Measurements from ENCODE around the gene DNAJC25.

DNAJC25 gene

GRCh38 chr9:111679199-111679598, 48.1 kb downstream of the DNAJC25 start:
- Histone ChIP-seq H3K4me3 (ENCODE audit: control insufficient read depth in 1 of 7, extremely low read depth in 1 of 7, insufficient read depth in 4 of 7, low read depth in 2 of 7, low read length in 6 of 7) (no peak overlapping the region), H3K9me3 (ENCODE audit: control extremely low read depth in 1 of 5, control insufficient read depth in 4 of 5, insufficient read depth in 2 of 5, low read depth in 1 of 5, low read length in 4 of 5) (no peaks in the 10 kb centered on the region), H3K36me3 (ENCODE audit: control insufficient read depth in 4 of 4, insufficient read depth in 4 of 4, low read length in 3 of 4) (peaks cover 2 to 24% (median 7%) of the 10 kb centered on the region in 4 experiments), H3K27me3 (replicated peaks in 2 of 5; ENCODE audit: control insufficient read depth in 4 of 5, insufficient read depth in 5 of 5, low read length in 4 of 5) (no peaks in the 10 kb centered on the region), H3K4me1 (ENCODE audit: control extremely low read depth in 1 of 4, control insufficient read depth in 4 of 4, insufficient read depth in 4 of 4, low read length in 3 of 4) (no peaks in the 10 kb centered on the region), H3K27ac (ENCODE audit: insufficient read depth in 1 of 2, low read depth in 1 of 2, low read length in 2 of 2, poor library complexity in 1 of 2, severe bottlenecking in 2 of 2) (no peak overlapping the region)
- DNase-seq = no peak
- ChIA-PET CTCF (no interaction called here), POLR2A (no interaction called here)
- 95% methylated on average over 4 of the region's 6 CpGs for WGBS (ENCODE audit: insufficient coverage)

GRCh38 chr9:111683392-111683791, 52.3 kb downstream of the DNAJC25 start:
- H3K27me3 ChIP-seq (replicated peaks in 2 of 5; ENCODE audit: control insufficient read depth in 4 of 5, insufficient read depth in 5 of 5, low read length in 4 of 5) = no peaks in the 10 kb centered on the region
- POLR2A ChIA-PET = no interaction called here
- CTCF ChIA-PET = interaction anchor here (1.4 kb wide), 1 partner anchor 16 kb away, joined by 3 read pairs; no protein-coding TSS in a partner anchor

GRCh38 chr9:111691672-111692329, 60.7 kb downstream of the DNAJC25 start:
- H3K27me3 ChIP-seq (replicated peaks in 2 of 5; ENCODE audit: control insufficient read depth in 4 of 5, insufficient read depth in 5 of 5, low read length in 4 of 5) = no peaks in the 10 kb centered on the region
- ChIA-PET CTCF (interaction anchor here (0.7 to 2.3 kb wide), 5 partner anchors 9 to 94 kb away, joined by 3 to 16 read pairs (median 3); partner anchors contain the start of gene GNG10), POLR2A (no interaction called here)
- no peaks in the 10 kb centered on the region for H3K36me3 ChIP-seq (ENCODE audit: control insufficient read depth in 4 of 4, insufficient read depth in 4 of 4, low read length in 3 of 4)
- 40% methylated on average over 3 of the region's 5 CpGs for WGBS (ENCODE audit: insufficient coverage)
- no peak overlapping the region for H3K27ac ChIP-seq (ENCODE audit: insufficient read depth in 1 of 2, low read depth in 1 of 2, low read length in 2 of 2, poor library complexity in 1 of 2, severe bottlenecking in 2 of 2)
- no peaks in the 10 kb centered on the region for H3K4me1 ChIP-seq (ENCODE audit: control extremely low read depth in 1 of 4, control insufficient read depth in 4 of 4, insufficient read depth in 4 of 4, low read length in 3 of 4)
- H3K4me3 ChIP-seq (ENCODE audit: control insufficient read depth in 1 of 7, extremely low read depth in 1 of 7, insufficient read depth in 4 of 7, low read depth in 2 of 7, low read length in 6 of 7) = no peak overlapping the region
- no peaks in the 10 kb centered on the region for H3K9me3 ChIP-seq (ENCODE audit: control extremely low read depth in 1 of 5, control insufficient read depth in 4 of 5, insufficient read depth in 2 of 5, low read depth in 1 of 5, low read length in 4 of 5)
- peak; percentile 44 to 60 (median 57) for DNase-seq

More at GRCh38 chr9:111683392-111683791, 52.3 kb downstream of the DNAJC25 start:
- H3K4me3 ChIP-seq (ENCODE audit: control insufficient read depth in 1 of 7, extremely low read depth in 1 of 7, insufficient read depth in 4 of 7, low read depth in 2 of 7, low read length in 6 of 7) = no peak overlapping the region
- DNase-seq = no peak
- no peak overlapping the region for H3K27ac ChIP-seq (ENCODE audit: insufficient read depth in 1 of 2, low read depth in 1 of 2, low read length in 2 of 2, poor library complexity in 1 of 2, severe bottlenecking in 2 of 2)
- H3K9me3 ChIP-seq (ENCODE audit: control extremely low read depth in 1 of 5, control insufficient read depth in 4 of 5, insufficient read depth in 2 of 5, low read depth in 1 of 5, low read length in 4 of 5) = no peaks in the 10 kb centered on the region
- WGBS (ENCODE audit: insufficient coverage) = 100% methylated on average over 1 of the region's 1 CpG
- H3K4me1 ChIP-seq (ENCODE audit: control extremely low read depth in 1 of 4, control insufficient read depth in 4 of 4, insufficient read depth in 4 of 4, low read length in 3 of 4) = no peaks in the 10 kb centered on the region
- peaks cover 0 to 14% (median 6%) of the 10 kb centered on the region in 4 experiments for H3K36me3 ChIP-seq (ENCODE audit: control insufficient read depth in 4 of 4, insufficient read depth in 4 of 4, low read length in 3 of 4)

- no peak for DNase-seq
- Histone ChIP-seq H3K27me3 (replicated peaks in 2 of 5; ENCODE audit: control insufficient read depth in 4 of 5, insufficient read depth in 5 of 5, low read length in 4 of 5) (no peaks in the 10 kb centered on the region), H3K36me3 (ENCODE audit: control insufficient read depth in 4 of 4, insufficient read depth in 4 of 4, low read length in 3 of 4) (no peaks in the 10 kb centered on the region), H3K9me3 (ENCODE audit: control extremely low read depth in 1 of 5, control insufficient read depth in 4 of 5, insufficient read depth in 2 of 5, low read depth in 1 of 5, low read length in 4 of 5) (peaks cover 0 to 5% (median 0%) of the 10 kb centered on the region in 5 experiments), H3K4me1 (ENCODE audit: control extremely low read depth in 1 of 4, control insufficient read depth in 4 of 4, insufficient read depth in 4 of 4, low read length in 3 of 4) (peaks cover 0 to 10% (median 3%) of the 10 kb centered on the region in 4 experiments), H3K27ac (ENCODE audit: insufficient read depth in 1 of 2, low read depth in 1 of 2, low read length in 2 of 2, poor library complexity in 1 of 2, severe bottlenecking in 2 of 2) (no peak overlapping the region), H3K4me3 (ENCODE audit: control insufficient read depth in 1 of 7, extremely low read depth in 1 of 7, insufficient read depth in 4 of 7, low read depth in 2 of 7, low read length in 6 of 7) (no peak overlapping the region)
- ChIA-PET POLR2A (no interaction called here), CTCF (no interaction called here)
Measured at GRCh38 chr9:111696796-111697195, 65.7 kb downstream of the DNAJC25 start.

GRCh38 chr9:111700776-111701175, 69.6 kb downstream of the DNAJC25 start:
- peak in 2 of 3 donors; percentile 19 to 33 for DNase-seq
- ChIA-PET POLR2A (no interaction called here), CTCF (interaction anchor here (0.6 to 1.4 kb wide), 4 partner anchors 11 to 1119 kb away, joined by 3 read pairs; no protein-coding TSS in a partner anchor)
- WGBS (ENCODE audit: insufficient coverage) = 56% methylated on average over 1 of the region's 1 CpG
- H3K9me3 ChIP-seq (ENCODE audit: control extremely low read depth in 1 of 5, control insufficient read depth in 4 of 5, insufficient read depth in 2 of 5, low read depth in 1 of 5, low read length in 4 of 5) = peaks cover 0 to 5% (median 0%) of the 10 kb centered on the region in 5 experiments
- peaks cover 0 to 10% (median 3%) of the 10 kb centered on the region in 4 experiments for H3K4me1 ChIP-seq (ENCODE audit: control extremely low read depth in 1 of 4, control insufficient read depth in 4 of 4, insufficient read depth in 4 of 4, low read length in 3 of 4)
- no peak overlapping the region for H3K27ac ChIP-seq (ENCODE audit: insufficient read depth in 1 of 2, low read depth in 1 of 2, low read length in 2 of 2, poor library complexity in 1 of 2, severe bottlenecking in 2 of 2)
- H3K27me3 ChIP-seq (replicated peaks in 2 of 5; ENCODE audit: control insufficient read depth in 4 of 5, insufficient read depth in 5 of 5, low read length in 4 of 5) = no peaks in the 10 kb centered on the region
- H3K4me3 ChIP-seq (ENCODE audit: control insufficient read depth in 1 of 7, extremely low read depth in 1 of 7, insufficient read depth in 4 of 7, low read depth in 2 of 7, low read length in 6 of 7) = no peak overlapping the region
- peaks cover 0 to 2% (median 0%) of the 10 kb centered on the region in 4 experiments for H3K36me3 ChIP-seq (ENCODE audit: control insufficient read depth in 4 of 4, insufficient read depth in 4 of 4, low read length in 3 of 4)

Data from common myeloid progenitor, CD34-positive (primary cell).